EL (cell line): Measurements from ENCODE around the gene METTL27.
"Not testable (repeated sequence)": the region's sequence is repeated elsewhere in the genome, so short reads cannot be mapped to it uniquely, and the experiment has no call there.

Experiments
- DNase-seq: peaks from one replicate; pipeline ENCODE4 v3.0.0-alpha.2; 2016

Gene METTL27

DNA sequence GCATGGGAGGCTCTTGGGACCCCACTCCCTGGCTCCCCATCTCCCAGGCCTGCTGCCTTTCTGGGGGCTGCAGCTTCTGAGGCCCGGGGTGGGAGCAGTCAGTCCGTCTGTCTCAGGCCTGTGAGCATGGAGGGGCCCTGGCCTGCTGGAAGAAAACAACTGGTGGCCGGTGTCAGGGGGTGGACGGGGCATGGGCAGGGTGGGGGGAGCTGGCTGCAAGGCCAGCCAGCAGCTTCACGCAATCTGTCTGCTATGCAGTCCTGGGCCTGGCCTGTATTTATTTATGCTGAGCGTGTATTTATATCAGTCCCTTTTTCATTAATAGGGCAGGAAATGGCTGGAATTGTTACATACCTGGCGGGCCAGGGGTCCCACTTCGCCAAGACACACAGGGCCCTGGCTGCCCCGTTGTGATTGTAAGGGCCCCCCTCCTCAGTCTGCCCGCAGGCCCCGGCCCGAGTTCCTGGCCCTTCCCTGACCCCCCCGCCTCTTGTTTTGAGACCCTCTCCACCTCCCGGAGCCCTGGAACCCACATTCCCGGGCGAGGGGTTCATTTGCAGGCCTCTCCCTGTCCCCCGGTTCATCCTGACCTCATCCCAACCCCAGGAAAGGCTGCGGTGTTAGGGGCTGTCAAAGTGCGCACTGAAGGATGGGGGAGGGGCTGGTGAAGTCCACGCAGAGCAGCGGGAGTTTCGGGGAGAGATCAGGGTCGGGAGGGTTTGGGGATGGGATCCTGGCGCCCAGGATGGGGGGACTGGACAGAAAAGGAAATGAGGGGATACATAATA is 26.9 kb upstream of the METTL27 start:
- no peak for DNase-seq

DNA sequence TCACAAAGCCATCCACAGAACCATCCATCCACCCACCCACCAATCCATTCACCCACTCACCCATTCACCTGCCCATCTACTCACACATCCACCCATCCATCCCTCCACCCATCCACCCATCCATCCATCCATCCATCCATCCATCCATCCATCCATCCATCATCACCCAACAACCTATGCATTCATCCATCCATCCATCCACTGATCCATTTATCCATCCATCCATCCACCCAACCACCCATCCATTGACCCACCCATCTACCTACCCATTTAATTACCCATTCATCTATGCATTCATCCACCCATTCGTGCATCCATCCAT is 24.1 kb upstream of the METTL27 start:
- DNase-seq, result no peak

DNA sequence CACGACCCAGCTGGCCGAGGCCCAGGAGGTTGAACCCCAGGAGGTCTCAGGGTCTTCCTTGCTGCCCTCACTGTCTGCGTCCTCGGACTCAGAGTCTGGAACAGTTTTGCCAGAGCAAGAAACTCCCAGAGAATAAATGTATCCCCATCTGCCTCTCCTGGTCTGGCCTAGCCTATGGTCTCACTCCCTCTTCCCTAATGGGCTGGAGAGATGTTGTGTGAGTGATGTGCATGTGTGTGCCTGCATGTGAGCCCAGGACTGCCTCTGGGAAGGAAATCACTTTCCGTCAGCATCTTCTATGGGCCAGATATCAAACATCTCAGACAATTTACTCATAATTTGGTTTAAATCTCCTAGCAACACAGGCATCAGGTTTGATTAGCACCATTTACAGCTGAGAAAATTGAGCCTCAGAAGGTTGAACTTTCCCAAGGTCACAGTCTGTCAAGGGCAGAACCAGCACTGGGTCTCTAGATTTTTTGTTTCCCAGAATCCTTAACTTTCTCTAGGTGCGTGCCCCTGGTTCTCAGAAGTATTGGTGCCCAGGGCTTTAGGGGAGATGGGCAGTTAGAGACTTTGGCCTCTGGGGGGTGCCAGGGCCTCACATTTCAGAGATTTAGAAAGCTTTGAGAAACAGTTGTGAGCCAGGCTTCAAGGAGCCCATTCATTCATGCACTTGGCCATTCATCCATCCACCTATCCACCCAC is 23.6 kb upstream of the METTL27 start:
- DNase-seq, result peak; percentile 66

DNA sequence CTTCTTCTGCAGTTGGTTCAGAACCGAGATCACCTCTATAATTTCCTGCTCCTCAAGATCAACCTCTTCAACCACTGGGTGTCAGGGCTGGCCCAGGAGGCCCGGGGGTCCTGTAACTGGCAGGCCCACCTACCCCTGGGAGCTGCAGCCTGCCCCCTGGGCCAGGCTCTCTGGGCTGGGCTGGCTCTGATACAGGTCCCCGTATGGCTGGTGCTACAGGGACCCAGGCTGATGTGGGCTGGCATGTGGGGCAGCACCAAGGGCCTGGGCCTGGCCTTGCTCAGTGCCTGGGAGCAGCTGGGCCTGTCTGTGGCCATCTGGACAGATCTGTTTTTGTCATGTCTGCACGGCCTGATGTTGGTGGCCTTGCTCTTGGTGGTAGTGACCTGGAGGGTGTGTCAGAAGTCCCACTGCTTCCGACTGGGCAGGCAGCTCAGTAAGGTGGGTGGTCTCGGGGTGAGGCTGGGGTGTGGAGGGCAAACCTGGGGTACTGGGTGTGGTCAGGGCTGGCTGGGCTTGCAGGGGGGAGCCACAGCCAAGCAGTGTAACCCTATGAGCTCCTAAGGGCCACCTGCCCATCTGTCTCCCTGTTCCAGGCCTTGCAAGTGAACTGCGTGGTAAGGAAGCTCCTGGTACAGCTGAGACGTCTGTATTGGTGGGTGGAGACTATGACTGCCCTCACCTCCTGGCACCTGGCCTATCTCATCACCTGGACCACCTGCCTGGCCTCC is 22.8 kb upstream of the METTL27 start:
- no peak for DNase-seq

DNA sequence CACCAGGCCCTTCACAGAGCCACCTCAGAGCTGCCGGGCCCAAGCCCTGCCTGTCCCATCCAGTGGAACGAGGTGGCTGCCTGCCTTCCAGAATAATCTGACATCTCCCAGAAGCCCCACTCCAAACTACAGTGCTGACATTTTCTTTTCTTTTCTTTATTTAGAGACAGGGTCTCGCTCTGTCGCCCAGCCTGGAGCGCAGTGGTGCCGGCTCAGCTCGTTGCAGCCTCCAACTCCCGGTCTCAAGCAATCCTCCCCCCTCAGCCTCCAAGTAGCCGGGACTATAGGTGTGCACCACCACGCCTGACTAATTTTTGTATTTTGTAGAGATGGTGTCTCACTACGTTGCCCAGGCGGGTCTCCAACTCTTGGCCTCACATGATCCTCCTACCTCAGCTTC is 19.0 kb upstream of the METTL27 start:
- DNase-seq, result no peak

DNA sequence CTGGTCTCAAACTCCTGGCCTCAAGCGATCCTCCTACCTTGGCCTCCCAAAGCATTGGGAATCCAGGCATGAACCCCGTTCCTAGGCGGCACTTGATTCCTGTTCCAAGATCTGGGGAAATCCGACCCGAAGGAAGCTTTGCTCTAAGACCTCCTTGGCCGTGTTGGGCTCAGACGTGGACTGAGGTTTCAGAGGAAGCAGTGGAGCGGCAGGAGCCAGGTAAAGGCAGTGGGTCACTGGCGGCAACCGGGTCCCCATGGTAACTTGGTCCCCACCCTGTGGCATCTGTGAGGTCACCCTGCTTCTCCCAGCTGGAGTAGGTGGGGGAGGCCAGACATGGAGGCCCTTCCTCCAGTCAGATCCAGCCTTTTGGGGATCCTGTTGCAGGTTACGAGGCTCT is 18.5 kb upstream of the METTL27 start, which contains the start of gene TMEM270:
Gene TMEM270 (plus strand): TSS at position 301 of the 400 bp plus-strand sequence. CDS start 36 bp downstream, at position 337.
- DNase-seq, result no peak

DNA sequence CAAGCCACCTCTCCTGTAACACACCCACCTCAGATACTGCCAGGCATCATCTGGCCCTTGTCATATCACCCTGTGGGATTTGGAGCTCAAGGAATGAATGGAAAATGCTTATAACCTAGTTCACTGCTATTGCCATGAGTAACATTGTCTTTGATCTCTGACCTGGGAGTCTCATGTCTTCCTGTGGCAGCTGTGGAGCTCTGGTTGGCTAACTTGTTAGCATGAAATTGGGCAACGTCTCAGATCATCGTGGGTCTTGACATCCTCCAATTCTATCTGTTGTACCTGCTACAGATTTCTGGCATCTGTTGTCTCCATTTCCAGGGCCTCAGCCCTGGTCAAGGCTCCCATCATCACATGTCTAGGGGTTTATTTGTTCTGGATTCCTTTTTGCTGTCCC is 16.5 kb upstream of the METTL27 start:
- DNase-seq, result no peak

DNA sequence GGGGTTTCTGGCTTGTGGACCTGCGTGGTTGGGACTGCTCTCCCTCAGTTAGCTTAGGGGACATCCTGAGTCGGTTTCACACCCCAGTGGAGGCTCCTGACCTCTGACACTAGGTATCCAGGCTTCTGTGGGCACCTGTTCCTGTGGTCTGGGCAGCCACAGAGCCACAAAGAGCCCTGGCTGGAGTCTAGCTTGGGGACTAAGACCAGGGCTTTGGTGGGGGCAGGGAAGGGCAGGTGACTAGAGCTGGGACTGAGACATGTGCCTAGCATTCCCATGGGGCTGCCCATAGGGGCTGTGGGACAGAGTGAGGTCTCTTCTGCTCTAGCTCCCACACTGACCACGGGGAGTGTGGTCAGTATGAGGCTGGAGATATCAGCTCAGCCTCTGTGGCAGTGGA is 14.6 kb upstream of the METTL27 start:
- no peak for DNase-seq

DNA sequence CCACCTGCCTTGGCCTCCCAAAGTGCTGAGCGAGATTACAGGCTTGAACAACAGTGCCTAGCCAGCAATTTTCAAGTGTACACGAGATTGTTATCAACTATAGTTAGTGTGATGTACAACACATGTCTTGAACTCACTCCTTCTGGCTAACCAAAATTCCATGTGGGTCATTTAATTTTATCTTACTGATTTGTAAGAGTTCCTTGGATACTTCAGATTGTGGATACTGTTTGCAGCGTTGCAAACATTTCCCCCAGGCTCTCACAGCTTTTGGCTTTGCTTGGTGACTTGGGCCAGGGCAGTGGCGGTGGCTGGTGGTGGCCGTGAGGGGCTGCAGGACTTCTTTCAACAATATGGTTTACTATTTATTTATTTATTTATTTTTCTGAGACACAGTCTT is 10.2 kb upstream of the METTL27 start:
- no peak for DNase-seq

DNA sequence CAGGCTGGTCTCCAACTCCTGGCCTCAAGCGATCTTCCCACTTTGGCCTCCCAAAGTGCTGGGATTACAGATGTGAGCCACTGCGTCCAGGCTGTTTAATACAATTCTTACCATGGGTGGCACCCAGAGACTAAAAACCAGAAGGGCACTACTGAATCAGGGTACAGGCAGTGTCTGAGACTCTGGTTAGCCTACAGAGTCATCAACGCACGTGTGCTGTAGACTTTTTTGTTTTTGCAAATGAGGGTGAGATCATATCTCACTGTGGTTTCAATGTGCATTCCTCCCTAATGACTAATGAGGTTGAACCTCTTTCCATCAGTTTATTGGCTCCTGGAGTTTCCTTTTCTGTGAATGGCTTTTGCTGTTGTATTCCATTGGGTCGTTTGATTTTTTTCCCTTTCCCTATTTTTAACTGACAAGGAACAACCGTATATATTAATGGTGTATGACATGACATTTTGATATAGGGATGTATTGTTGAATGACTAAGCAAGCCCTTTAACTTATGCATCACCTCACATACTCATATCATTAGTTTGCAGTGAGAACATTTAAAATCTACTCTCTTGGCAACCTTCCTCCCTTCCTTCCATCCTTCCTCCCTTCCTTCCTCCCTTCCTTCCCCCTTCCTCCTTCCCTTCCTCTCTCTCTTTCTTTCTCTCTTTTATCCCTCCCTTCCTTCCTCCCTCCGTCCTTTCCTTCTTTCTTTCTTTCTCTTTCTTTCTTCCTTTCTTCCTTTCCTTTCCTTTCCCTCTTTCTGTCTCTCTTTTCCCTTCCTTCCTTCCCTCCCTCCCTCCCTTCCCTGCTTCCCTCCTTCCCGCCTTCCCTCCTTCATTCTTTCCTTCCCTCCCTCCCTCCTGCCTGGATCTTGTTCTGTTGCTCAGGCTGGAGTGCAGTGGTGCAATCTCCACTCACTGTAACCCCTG is 9.4 kb upstream of the METTL27 start:
- peak; percentile 98 for DNase-seq

DNA sequence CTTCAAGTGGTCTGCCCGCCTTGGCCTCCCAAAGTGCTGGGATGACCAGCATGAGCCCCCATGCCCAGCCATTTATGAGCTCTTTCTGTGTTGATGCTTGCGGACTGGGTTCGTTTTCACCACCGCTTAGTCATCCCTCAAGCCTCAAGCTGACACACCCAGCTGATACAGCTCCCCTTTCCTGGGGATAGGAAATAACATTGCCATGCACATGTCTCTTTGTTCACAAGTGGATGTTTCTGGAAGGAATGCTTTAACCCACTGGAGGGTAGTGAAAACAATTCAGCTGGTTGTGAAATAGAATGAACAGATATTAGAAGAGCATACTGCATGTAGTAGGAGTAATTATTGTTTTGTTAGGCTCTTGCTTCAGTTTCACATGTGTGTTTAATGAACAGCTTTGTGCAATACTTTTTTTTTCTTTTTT is 8.5 kb upstream of the METTL27 start:
- peak; percentile 97 for DNase-seq

DNA sequence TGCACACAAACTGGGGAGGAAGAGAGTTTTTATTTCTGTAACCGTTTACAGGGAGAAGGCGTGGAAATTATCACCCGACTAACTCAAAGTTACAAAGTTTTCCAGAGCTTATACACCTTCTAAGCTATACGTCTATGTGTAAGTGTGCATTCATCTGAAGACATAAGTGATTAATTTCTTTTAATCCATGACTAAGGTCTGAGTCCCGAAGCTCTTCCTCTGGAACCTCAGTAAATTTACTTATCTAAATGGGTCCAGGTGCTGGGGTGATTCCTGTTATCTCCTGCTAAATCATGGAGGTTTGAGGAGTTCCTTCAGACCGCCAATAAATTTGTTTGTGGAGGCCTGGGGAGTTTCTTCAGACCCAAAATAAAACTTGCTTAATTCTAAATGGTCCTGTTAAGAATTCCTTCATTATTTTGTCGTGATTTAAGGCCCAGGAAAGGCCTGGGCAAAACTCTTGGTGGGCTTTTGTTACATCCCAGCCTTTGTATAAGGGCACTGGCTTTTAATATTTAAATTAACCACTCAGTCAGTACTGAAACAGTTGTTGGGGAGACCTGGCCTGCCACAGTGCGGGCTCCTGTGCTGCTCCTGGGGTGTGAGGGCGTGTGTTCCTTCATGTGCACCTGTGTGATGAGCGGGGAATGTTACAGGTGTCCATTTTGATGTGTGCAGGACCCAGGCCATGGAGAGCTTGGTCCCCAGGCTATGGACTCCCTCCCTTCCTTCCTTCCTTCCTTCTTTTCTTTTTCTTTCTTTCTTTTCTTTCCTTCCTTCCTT is 5.8 kb upstream of the METTL27 start:
- no peak for DNase-seq

DNA sequence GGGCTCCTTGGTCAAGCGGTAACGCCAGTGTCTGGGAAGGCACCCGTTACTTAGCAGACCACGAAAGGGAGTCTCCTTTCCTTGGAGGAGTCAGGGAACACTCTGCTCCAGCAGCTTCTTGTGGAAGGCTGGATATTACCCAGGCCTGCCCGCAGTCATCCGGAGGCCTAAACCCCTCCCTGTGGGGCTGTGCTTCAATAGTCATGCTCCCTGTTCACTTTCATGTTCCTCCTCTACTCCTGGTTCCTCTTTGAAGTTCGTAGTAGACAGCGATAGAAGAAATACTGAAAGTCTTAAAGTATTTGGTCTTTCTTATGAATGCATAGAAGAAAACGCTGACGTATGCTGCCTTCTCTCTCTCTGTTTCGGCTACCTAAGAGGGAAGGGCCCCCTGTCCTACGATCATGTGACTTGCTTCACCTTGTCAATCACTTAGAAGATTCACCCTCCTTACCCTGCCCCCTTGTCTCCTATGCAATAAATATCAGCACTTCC is 3.4 kb upstream of the METTL27 start:
- DNase-seq, result not testable (repeated sequence)

DNA sequence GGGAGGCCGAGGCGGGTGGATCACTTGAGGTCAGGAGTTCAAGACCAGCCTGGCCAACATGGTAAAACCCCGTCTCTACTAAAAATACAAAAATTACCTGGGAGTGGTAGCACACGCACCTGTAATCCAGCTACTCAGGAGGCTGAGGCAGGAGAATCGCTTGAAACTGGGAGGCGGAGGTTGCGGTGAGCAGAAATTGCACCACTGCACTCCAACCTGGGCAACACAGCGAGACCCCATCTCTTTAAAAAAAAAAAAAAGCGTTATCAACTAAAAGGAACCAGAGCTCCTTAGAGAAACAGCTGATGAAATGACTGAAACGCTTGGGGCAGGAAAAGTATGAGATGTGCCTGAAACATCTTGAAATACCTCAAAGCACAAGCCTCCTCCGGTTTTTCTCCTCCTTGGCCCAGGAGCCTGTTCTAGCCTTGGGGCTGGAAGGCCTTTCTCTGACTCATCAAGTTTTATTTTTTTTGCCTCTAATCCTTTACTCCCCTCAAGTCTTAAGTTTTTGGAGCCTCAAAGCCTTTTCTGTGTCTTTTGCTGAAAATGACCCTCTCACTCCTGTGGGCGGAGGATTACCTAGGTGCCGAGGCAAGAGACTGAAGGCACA is 2.6 kb upstream of the METTL27 start:
- peak; percentile 82 for DNase-seq

DNA sequence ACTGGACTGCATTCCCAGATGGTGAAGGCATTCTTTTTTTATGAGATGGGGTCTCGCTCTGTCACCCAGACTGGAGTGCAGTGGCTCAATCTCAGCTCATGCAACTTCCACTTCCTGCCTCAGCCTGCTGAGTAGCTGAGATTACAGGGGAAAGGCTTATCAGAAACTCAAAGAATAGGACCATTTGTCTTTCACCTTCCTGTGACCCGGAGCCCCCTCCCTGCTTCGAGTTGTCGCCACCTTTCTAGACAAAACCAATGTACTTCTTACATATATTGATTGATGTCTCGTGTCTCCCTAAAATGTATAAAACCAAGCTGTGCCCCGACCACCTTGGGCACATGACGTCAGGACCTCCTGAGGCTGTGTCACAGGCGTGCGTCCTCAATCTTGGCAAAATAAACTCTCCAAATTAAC is 1.8 kb upstream of the METTL27 start:
- DNase-seq, result no peak

DNA sequence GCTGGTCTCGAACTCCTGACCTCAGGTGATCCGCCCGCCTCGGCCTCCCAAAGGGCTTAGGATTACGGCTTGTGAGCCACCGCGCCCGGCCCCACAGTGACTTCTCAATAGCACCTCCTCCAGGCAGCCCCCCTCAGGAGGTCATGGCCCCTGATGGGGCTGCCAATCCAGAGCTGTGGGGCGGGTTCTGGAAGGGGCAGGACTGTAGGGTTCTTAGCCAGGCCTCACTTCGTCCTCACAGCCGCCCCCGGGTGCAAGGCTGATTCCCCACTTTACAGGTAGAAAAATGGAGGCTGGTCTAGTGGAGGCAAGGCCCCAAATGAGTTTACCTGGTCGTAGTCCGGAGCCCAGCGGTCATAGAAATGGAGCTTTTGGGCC is 638 bp downstream of the METTL27 start:
- DNase-seq, result no peak

DNA sequence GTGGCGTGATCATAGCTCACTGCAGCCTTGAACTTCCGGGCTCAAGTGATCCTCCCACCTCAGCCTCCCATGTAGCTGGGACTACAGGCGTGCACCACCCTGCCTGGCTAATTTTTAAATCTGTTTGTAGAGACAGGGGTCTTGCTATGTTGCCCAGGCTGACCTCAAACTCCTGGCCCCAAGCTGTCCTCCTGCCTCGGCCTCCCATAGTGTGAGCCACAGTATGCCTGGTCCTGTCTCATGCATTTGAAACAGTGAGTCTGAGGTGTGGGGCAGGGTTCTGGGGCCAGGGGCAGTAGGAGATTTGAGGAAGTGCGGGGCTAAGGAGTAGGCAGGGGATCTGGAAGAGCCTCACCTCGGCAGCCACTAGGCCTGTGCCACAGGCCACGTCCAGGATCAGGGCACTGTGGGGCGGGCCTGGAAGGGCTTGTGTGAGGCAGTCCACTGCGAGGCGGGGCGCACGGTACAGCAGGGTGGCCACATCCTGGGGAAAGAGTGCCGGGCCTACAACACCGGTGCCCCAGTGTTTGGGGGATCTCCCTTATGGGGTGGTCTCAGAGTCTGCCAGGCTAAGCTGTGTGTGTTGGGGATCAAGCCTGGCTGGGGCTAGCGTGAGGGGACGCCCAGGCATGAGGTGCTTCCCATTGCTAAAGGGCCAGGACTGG is 1.5 kb downstream of the METTL27 start:
- DNase-seq, result no peak

DNA sequence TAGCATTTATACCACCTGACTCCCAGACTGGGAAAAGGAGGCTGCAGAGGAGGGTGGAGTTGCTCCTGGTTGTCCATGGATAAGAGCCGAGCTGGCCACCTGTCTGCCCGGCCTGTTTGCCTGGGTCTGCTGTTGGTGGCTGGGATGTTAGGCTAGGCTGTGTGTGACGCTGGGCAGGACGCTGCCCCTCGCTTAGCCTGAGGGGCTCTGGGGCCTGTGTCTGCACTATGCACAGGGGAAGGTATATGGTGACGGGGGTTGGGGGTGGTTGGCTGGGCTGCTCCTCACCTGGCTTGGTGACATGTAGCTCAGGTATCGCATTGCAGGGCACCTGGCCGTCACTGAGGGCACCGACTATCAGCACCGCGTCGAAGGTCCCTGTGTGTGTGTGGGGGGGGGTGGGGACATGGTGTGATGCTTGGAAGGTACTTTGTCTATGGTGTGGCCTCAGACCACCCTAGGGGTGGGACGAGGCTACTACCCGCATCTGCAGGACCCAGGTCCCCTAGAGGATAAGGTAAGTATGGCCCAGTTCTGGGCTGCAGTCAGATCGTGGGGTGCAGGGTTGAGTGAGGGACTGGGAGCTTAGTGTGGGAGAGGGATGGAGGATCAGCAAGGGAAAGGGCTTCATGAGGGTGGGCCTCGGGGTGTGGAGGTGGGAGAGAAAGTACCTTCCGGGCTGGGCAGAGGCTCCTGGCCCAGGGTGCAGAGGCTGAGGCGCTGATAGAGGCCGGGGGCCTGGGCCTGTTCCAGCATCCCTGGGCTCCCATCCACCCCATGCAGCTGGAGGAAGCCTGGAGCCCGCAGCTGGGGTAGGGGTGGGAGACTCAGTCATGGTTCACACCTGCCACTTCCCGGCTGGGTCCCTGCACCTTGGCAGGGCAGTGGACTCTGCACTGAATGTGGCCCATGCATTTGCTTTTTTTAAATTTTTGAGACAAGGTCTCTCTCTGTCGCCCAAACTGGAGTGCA is 2.3 kb downstream of the METTL27 start:
- DNase-seq, result no peak

DNA sequence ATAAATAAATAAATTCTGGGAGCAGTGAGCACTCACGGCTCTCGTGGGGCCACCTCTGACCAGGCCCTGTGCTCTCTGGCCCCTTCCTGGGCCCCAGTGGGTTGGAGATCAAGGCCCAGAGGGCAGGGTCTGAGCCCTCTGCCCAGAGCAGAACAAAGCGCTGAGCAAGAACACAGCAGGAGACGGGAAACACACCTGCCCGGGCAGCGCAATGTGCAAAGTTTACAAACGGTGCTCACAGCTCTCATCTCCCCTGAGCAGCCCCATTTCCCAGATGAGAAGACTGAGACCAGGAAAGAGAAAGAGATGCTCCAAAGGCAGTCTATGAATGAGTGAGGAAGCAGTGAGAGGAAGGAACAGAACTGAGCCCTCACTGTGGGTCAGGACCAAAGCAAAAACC is 3.0 kb downstream of the METTL27 start:
- DNase-seq, result no peak
